GM21367 (cell line): ENCODE results near the gene RTF2.

Experiments used
- ATAC-seq: cut with Tn5 transposase; IDR thresholded peaks from one replicate; pipeline ENCODE4 v1.9.1; 2021; ENCODE audit not compliant: unreplicated experiment

The RTF2 gene

GRCh38 chr20:56468316-56469076 is at the start of gene RTF2:
Gene RTF2 (plus strand): TSS chr20:56468627. CDS start chr20:56468698, 71 bp downstream.
- ATAC-seq: peak; percentile 97

- ATAC-seq: no peak
Observed at GRCh38 chr20:56420028-56420427, 48.4 kb upstream of the RTF2 start.

GRCh38 chr20:56420940-56421688 is 47.3 kb upstream of the RTF2 start:
- ATAC-seq: no peak

- ATAC-seq: no peak
Observed at GRCh38 chr20:56422076-56422823, 46.2 kb upstream of the RTF2 start.

- ATAC-seq: no peak
Observed at GRCh38 chr20:56422824-56423189, 45.6 kb upstream of the RTF2 start.

GRCh38 chr20:56423211-56423610 is 45.2 kb upstream of the RTF2 start:
- no peak for ATAC-seq

- no peak for ATAC-seq
Observed at GRCh38 chr20:56423886-56424285, 44.5 kb upstream of the RTF2 start.

- no peak for ATAC-seq
Observed at GRCh38 chr20:56424931-56425330, 43.5 kb upstream of the RTF2 start.

- ATAC-seq: no peak
Observed at GRCh38 chr20:56426026-56426425, 42.4 kb upstream of the RTF2 start.

- ATAC-seq: no peak
Observed at GRCh38 chr20:56426926-56427325, 41.5 kb upstream of the RTF2 start.

GRCh38 chr20:56427797-56428196 is 40.6 kb upstream of the RTF2 start:
- ATAC-seq: no peak

GRCh38 chr20:56428410-56428809 is 40.0 kb upstream of the RTF2 start:
- ATAC-seq: no peak

- ATAC-seq: no peak
Observed at GRCh38 chr20:56428881-56429280, 39.5 kb upstream of the RTF2 start.

- no peak for ATAC-seq
Observed at GRCh38 chr20:56429502-56429901, 38.9 kb upstream of the RTF2 start.

- ATAC-seq: no peak
Observed at GRCh38 chr20:56429941-56430340, 38.5 kb upstream of the RTF2 start.

- ATAC-seq: no peak
Observed at GRCh38 chr20:56430461-56430860, 38.0 kb upstream of the RTF2 start.

GRCh38 chr20:56430957-56431356 is 37.5 kb upstream of the RTF2 start:
- no peak for ATAC-seq

GRCh38 chr20:56431471-56431870 is 37.0 kb upstream of the RTF2 start:
- no peak for ATAC-seq

GRCh38 chr20:56433221-56433879 is 35.1 kb upstream of the RTF2 start:
- no peak for ATAC-seq

GRCh38 chr20:56433880-56434255 is 34.6 kb upstream of the RTF2 start:
- no peak for ATAC-seq
